ENCODE data around the gene FGD2. TPM values are rescaled to one million over a fixed set of nuclear protein-coding genes. Genes with fewer than 3 reads are reported as not detected.
A peak's percentile ranks its signal among the peaks of the same experiment; 100 is the strongest.

FGD2 gene
- total RNA-seq, 2 donors from 2014 or later = 3.4 to 17.9 TPM

DNA sequence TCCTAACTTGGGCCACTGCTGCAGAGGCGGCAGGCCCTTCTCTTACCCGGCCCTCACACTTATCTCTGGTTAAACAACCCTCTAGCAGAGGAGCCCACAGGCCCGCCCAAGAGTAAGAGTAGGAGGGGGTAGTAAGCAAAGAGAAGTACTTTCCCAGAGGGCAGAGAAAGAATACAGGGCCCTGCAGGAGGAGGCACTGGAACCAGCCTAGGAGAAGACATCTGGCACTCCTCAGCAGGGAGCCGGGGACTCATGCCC lies 29.5 kb upstream of the FGD2 start:
- Histone ChIP-seq H3K9me3 (no peaks in the 10 kb centered on the region), H3K4me3 (no peak overlapping the region), H3K27ac (peak overlapping the region in 1 of 2 donors; percentile 6), H3K36me3 (peaks cover 27 to 35% of the 10 kb centered on the region in 2 donors), H3K4me1 (replicated peaks) (peaks cover 4% of the 10 kb centered on the region), H3K27me3 (replicated peaks; ENCODE audit: insufficient read depth) (no peaks in the 10 kb centered on the region)
- intact Hi-C loops (cut with DNase I) = no loop called here
- no peak for TF ChIP-seq CTCF (IDR thresholded peaks at IDR 0.05)
- TF ChIP-seq POLR2AphosphoS5 (IDR thresholded peaks at IDR 0.05) = no peak
- TF ChIP-seq POLR2A (IDR thresholded peaks at IDR 0.05) = no peak
- WGBS = 89% methylated on average over 4 of the region's 4 CpGs
- no peak for DNase-seq (ENCODE audit: low spot score)

DNA sequence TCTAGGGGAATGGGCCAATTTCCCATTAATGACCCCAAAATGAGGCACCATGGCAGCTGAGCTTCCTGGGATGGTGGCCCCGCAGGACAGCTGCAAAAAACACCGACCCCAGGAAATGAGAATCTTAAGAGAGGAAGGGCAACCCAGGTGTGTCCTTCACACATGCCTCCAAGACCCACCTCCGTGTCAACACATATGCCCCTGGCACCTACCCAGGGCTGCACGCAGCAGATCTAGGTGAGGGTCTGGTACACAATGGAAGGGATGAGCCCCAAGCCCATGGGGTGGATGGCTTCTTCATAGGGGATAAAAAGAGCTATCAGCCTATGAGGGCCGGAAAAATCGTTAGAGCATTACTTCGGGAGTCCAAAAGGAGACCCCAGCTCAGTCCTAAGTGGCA lies 28.9 kb upstream of the FGD2 start:
- no peaks in the 10 kb centered on the region for H3K9me3 ChIP-seq
- TF ChIP-seq CTCF (IDR thresholded peaks at IDR 0.05) (no peak), POLR2A (IDR thresholded peaks at IDR 0.05) (no peak), POLR2AphosphoS5 (IDR thresholded peaks at IDR 0.05) (no peak)
- intact Hi-C loops (cut with DNase I) = no loop called here
- H3K4me1 ChIP-seq (replicated peaks) = peaks cover 4% of the 10 kb centered on the region
- H3K27me3 ChIP-seq (replicated peaks; ENCODE audit: insufficient read depth) = no peaks in the 10 kb centered on the region
- peak overlapping the region in 1 of 2 donors; percentile 6 for H3K27ac ChIP-seq
- DNase-seq (ENCODE audit: low spot score) = no peak
- peaks cover 23 to 35% of the 10 kb centered on the region in 2 donors for H3K36me3 ChIP-seq
- H3K4me3 ChIP-seq = no peak overlapping the region
- 95% methylated on average over 7 of the region's 7 CpGs for WGBS

- WGBS = 96% methylated on average over 6 of the region's 6 CpGs
- Histone ChIP-seq H3K4me3 (no peak overlapping the region), H3K4me1 (replicated peaks) (peaks cover 4% of the 10 kb centered on the region), H3K36me3 (peaks cover 21 to 35% of the 10 kb centered on the region in 2 donors), H3K27ac (no peak overlapping the region), H3K27me3 (replicated peaks; ENCODE audit: insufficient read depth) (no peaks in the 10 kb centered on the region), H3K9me3 (no peaks in the 10 kb centered on the region)
- no peak for DNase-seq (ENCODE audit: low spot score)
- intact Hi-C loops (cut with DNase I) = no loop called here
- TF ChIP-seq CTCF (IDR thresholded peaks at IDR 0.05) (no peak), POLR2A (IDR thresholded peaks at IDR 0.05) (no peak), POLR2AphosphoS5 (IDR thresholded peaks at IDR 0.05) (no peak)
Observed at GRCh38 chr6:36976931-36977330, 28.5 kb upstream of the FGD2 start.

DNA sequence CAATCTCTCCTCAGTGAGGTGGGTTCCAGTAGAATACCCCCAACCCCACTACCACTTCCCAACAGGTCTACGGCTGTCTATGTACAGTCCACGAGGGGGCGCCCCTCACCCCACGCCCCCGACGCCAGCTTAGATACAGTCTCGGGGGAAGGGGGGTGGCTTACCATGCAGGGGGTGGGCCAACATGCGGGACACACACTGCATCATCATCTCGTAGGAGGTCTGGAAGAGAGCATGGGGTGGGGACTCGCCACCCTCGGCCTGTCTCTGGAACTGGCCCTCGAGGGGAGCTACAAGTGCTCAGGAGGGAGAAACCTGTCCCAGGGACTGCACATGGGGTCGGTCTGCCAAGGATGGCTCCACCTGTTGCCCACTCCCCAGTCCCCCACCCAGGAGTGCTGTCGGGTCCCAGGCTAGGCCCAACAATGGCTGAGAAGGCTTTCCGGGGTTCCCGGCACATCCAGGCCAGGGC lies 27.9 kb upstream of the FGD2 start:
- Histone ChIP-seq H3K27ac (no peak overlapping the region), H3K4me1 (replicated peaks) (peaks cover 4% of the 10 kb centered on the region), H3K4me3 (no peak overlapping the region), H3K36me3 (peaks cover 19 to 35% of the 10 kb centered on the region in 2 donors), H3K9me3 (no peaks in the 10 kb centered on the region), H3K27me3 (replicated peaks; ENCODE audit: insufficient read depth) (no peaks in the 10 kb centered on the region)
- 78% methylated on average over 16 of the region's 16 CpGs for WGBS
- TF ChIP-seq CTCF (IDR thresholded peaks at IDR 0.05) (peak in 2 of 4 experiments; percentile 8 to 29), POLR2A (IDR thresholded peaks at IDR 0.05) (no peak), POLR2AphosphoS5 (IDR thresholded peaks at IDR 0.05) (no peak)
- intact Hi-C loops (cut with DNase I) = no loop called here
- DNase-seq (ENCODE audit: low spot score) = no peak

DNA sequence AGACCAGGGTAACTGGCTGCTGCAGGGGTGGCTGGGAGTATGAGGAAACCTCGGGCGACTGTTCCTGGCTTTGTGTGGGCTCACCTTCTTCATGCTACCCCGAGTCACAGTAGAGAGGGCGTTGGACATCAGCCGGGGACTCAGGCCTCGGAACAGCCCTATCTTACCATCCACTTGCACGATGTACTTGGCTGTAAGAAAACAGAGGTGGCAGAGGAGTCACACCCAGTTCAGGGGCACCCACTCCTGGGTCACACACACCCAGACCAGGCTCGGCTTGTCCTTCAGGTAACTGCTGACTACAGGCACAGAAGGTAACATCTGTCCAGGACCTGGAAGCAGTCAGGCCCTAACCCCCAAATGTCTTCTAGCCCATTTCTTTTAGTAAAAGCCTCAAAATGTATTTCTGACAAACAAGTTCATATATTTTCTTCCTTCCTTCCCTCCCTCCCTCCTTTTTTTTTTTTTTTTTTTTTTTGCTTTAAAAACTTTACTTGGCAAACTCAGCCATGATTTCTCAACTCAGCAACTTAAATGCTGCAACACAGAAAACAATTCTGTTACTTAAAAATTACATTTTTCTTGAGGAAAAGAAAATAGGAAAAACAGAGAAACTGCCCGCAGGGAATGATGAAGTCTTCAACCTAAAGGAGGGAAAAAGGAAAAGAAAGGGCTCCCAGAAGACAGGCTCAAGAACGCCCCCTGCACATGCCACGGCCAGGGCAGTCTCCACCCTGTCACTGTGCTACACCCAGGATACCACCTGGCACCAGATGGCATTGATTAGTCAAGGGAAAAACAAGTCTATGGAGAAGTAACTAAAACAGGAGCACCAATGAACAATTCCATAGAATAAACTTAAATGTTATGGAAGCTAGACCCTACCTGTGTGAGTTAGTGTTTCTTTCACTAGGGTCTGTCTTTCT lies 26.8 kb upstream of the FGD2 start:
- peaks cover 17 to 35% of the 10 kb centered on the region in 2 donors for H3K36me3 ChIP-seq
- H3K4me3 ChIP-seq = no peak overlapping the region
- H3K4me1 ChIP-seq (replicated peaks) = peaks cover 6% of the 10 kb centered on the region
- no peaks in the 10 kb centered on the region for H3K9me3 ChIP-seq
- peak overlapping the region; percentile 35 to 60 for H3K27ac ChIP-seq
- no peak for TF ChIP-seq CTCF (IDR thresholded peaks at IDR 0.05)
- no peak for TF ChIP-seq POLR2A (IDR thresholded peaks at IDR 0.05)
- no peak for TF ChIP-seq POLR2AphosphoS5 (IDR thresholded peaks at IDR 0.05)
- no peak for DNase-seq (ENCODE audit: low spot score)
- intact Hi-C loops (cut with DNase I) = loop anchor here (2.0 kb wide), 1 partner anchor 92 kb away; no protein-coding TSS in a partner anchor
- WGBS = 81% methylated on average over 11 of the region's 11 CpGs
- no peaks in the 10 kb centered on the region for H3K27me3 ChIP-seq (replicated peaks; ENCODE audit: insufficient read depth)

All from prostate gland (tissue), 2 donors.